ENCODE measurements around the gene CDC42BPB.

DNA sequence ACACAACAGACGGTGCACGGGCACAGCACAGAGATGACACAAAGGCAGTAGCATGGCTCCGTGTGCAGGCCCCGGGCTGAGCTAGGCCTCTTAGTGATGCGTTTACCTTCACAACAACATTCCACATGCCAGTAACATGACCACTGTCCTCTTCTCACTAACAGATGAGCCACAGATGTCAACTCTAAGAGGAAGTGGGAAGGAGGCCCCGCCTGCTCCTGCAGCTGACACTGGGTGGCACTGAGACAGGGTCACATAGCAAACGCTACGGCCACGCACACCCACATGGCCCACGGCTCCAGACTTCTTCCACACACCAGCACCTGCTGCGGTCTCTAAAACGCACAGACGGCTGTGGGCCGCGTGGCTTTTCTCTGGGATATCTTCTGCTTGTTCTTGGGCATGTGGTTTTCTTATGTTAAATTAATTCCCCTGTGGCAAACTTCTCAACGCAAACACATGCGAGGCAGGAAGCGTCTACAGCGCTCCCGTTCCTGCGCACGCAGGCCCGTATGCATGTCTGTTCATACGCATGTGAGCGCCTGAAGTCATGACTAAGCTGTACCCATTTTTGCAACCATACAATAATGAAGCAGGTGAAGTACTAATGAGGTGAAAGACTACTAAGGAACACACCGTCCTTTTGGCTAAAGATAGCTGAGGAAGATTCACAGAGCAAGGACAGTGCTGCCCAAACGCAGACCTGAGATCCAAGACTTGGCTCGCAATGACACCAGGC lies 108.1 kb downstream of the CDC42BPB start:
- TF ChIP-seq, protein P1, sequence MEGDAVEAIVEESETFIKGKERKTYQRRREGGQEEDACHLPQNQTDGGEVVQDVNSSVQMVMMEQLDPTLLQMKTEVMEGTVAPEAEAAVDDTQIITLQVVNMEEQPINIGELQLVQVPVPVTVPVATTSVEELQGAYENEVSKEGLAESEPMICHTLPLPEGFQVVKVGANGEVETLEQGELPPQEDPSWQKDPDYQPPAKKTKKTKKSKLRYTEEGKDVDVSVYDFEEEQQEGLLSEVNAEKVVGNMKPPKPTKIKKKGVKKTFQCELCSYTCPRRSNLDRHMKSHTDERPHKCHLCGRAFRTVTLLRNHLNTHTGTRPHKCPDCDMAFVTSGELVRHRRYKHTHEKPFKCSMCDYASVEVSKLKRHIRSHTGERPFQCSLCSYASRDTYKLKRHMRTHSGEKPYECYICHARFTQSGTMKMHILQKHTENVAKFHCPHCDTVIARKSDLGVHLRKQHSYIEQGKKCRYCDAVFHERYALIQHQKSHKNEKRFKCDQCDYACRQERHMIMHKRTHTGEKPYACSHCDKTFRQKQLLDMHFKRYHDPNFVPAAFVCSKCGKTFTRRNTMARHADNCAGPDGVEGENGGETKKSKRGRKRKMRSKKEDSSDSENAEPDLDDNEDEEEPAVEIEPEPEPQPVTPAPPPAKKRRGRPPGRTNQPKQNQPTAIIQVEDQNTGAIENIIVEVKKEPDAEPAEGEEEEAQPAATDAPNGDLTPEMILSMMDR (IDR thresholded peaks at IDR 0.05; ENCODE audit: low read length) = no peak
- no peak for TF ChIP-seq EZH2 (optimal IDR thresholded peaks at IDR 0.05; ENCODE audit: low read depth, low read length)
- no peak for TF ChIP-seq EZH2phosphoT487 (IDR thresholded peaks at IDR 0.05; ENCODE audit: low read length)
